GM23248 (cell line): ENCODE results near the gene SLC4A5. TPM values are rescaled to one million over a fixed set of nuclear protein-coding genes. Genes with fewer than 3 reads are reported as not detected.

ENCODE experiments used
- DNase-seq: peaks from one replicate; pipeline ENCODE4 v3.0.0-alpha.2; 2015
- H2AFZ ChIP-seq: fragments of 200-600 bp; sonication (generic); 2 replicates; pipeline ENCODE4 v1.6.1; 2016; ENCODE audit warnings: antibody characterized with exemption
- H3F3A ChIP-seq: fragments of 200-600 bp; sonication (generic); 2 replicates; pipeline ENCODE4 v1.6.1; 2016; ENCODE audit warnings: mild to moderate bottlenecking, antibody characterized with exemption, mixed run types; ENCODE audit not compliant: insufficient read depth
- H3K27ac ChIP-seq: fragments of 200-600 bp; sonication (generic); 2 replicates; pipeline ENCODE4 v1.5.1; 2016; ENCODE audit warnings: mild to moderate bottlenecking
- H3K27me3 ChIP-seq: fragments of 200-600 bp; sonication (generic); replicated peaks from 2 replicates; pipeline ENCODE4 v1.6.1; 2016; ENCODE audit warnings: mild to moderate bottlenecking; ENCODE audit not compliant: insufficient read depth
- H3K36me3 ChIP-seq: fragments of 200-600 bp; sonication (generic); 2 replicates; pipeline ENCODE4 v1.6.1; 2016; ENCODE audit warnings: low read depth, mild to moderate bottlenecking
- H3K4me1 ChIP-seq: fragments of 200-600 bp; sonication (generic); 2 replicates; pipeline ENCODE4 v1.6.1; 2016; ENCODE audit warnings: mild to moderate bottlenecking; ENCODE audit not compliant: insufficient read depth
- H3K4me2 ChIP-seq: fragments of 200-600 bp; sonication (generic); one replicate; pipeline ENCODE4 v1.6.1; 2016; ENCODE audit warnings: mild to moderate bottlenecking; ENCODE audit not compliant: unreplicated experiment
- H3K4me3 ChIP-seq: fragments of 200-600 bp; sonication (generic); 2 replicates; pipeline ENCODE4 v1.5.1; 2016; ENCODE audit warnings: mild to moderate bottlenecking
- H3K79me2 ChIP-seq: fragments of 200-600 bp; sonication (generic); 2 replicates; pipeline ENCODE4 v1.6.1; 2016; ENCODE audit warnings: mild to moderate bottlenecking; ENCODE audit not compliant: insufficient read depth
- H3K9ac ChIP-seq: fragments of 200-600 bp; sonication (generic); 2 replicates; pipeline ENCODE4 v1.6.1; 2016; ENCODE audit warnings: mild to moderate bottlenecking
- H3K9me2 ChIP-seq: fragments of 200-600 bp; sonication (generic); 2 replicates; pipeline ENCODE4 v1.6.1; 2016; ENCODE audit warnings: mixed run types, mild to moderate bottlenecking, moderate library complexity; ENCODE audit not compliant: insufficient read depth
- H3K9me3 ChIP-seq: fragments of 200-600 bp; sonication (generic); one replicate; pipeline ENCODE4 v1.6.1; 2017; ENCODE audit warnings: low read depth
- H4K20me1 ChIP-seq: fragments of 200-600 bp; sonication (generic); 2 replicates; pipeline ENCODE4 v1.6.0; 2016; ENCODE audit not compliant: insufficient read depth
- EZH2 ChIP-seq: fragments of 200-600 bp; sonication (generic); IDR thresholded peaks from 2 replicates; pipeline ENCODE4 v1.6.1; 2018; ENCODE audit warnings: antibody characterized with exemption, mild to moderate bottlenecking; ENCODE audit not compliant: insufficient read depth, poor library complexity, severe bottlenecking
- EZH2phosphoT487 ChIP-seq: fragments of 200-600 bp; sonication (generic); IDR thresholded peaks from 2 replicates; pipeline ENCODE4 v1.6.1; 2018; ENCODE audit warnings: antibody characterized with exemption, moderate library complexity, mild to moderate bottlenecking, low read depth; ENCODE audit not compliant: insufficient read depth
- WGBS, 2 experiments: methylation state at CpG; one replicate each; pipeline ENCODE4 v1.1.6; 2015 to 2017; ENCODE audit warnings: low lambda C conversion rate in 2 of 2, low coverage in 1 of 2; ENCODE audit errors: missing lambda C conversion rate in 2 of 2; 5-methylcytosine and 5-hydroxymethylcytosine counted together
- in situ Hi-C: fragments of 300-500 bp; cut with MboI; formaldehyde crosslinking; loops from 2 replicates; pipeline ENCODE4 v1.15.0; 2020
- polyA plus RNA-seq: library from polyadenylated mRNA; unstranded; fragments of >200 nt; fragmentation: Nextera tagmentation; extraction: Ambion mirVana; gene quantifications from 2 replicates; pipeline ENCODE4 v1.2.1, GENCODE V29; 2016
- small RNA-seq: library from RNA; depleted of rRNA; stranded (forward); fragments of <200 nt; gene quantifications from one replicate; pipeline ENCODE3, GENCODE V24; 2014; ENCODE audit warnings: low read depth, low replicate concordance
- total RNA-seq: library from RNA; depleted of rRNA; stranded (reverse); fragments of >200 nt; shearing (Covaris generic); gene quantifications from 2 replicates; pipeline ENCODE4 v1.2.3, GENCODE V29; 2014; rRNA removed

SLC4A5 gene
- total and polyA plus RNA-seq, 2 experiments from 2014 or later, result 0.32 to 0.35 TPM

DNA sequence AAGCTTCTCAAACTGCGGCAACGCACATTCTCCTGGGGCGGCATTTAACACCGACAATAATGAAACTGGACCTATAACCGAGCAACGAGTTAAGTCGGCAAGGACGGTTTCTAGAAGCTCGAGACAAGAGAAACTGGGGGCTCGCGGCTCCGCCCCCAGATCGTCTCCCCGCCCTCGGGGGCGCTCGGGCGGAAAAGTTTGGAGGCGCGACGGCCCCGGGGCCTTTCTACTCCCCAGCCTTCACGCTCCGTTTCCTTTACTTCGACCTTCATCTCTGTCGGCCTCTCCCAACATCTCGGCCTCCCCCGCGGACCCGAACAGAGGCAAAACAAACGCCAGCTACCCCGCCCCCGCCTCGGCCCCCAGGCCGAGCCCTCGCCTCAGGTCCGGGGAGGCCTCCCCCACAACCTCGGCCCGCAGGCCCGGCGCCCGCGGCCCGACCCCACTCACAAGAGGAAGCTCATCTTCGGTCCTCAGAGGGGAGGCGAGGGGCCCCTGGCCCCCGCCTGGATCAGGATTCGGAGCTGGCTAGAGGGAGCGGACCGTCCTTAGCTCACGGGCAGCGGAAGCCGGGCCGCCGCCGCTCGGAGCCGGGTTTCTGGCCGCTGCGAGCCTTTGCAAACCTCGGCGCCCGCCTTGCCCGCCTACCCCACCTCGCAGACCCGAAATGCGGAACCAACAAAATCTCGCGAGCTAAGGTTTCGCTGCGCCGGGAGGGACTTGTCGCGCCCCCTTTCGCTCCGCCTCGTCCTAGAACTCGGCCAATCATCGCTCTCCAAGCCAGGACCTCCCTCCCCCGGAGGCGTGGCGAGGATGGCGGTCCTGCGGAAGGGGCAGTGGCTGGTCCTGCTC lies 164.8 kb downstream of the SLC4A5 start, which contains the start of gene MOB1A:
Gene MOB1A (minus strand): TSS at position 669 of the 852 bp plus-strand sequence. CDS start 205 bp downstream, at position 464.
- no peaks in the 10 kb centered on the region for H3K27me3 ChIP-seq
- 1% methylated on average over 73 to 83 of the region's 84 CpGs for WGBS, 2 experiments
- peak within 1 kb of the TSS; percentile 83 for H2AFZ ChIP-seq
- peak within 1 kb of the TSS; percentile 95 for H3K9ac ChIP-seq
- no peaks in the 10 kb centered on the region for H3K9me2 ChIP-seq
- in situ Hi-C loops, result no loop called here
- no peaks in the 10 kb centered on the region for H4K20me1 ChIP-seq
- peak within 1 kb of the TSS; percentile 89 for H3K4me3 ChIP-seq
- TF ChIP-seq EZH2, result no peak
- no peak for TF ChIP-seq EZH2phosphoT487
- H3K4me1 ChIP-seq, result peaks cover 10% of the 10 kb centered on the region; the same call in 1 of the 2 replicates
- no peaks in the 10 kb centered on the region for H3K36me3 ChIP-seq
- peaks cover 49% of the 10 kb centered on the region for H3K79me2 ChIP-seq
- no peaks in the 10 kb centered on the region for H3K9me3 ChIP-seq
- peaks cover 18% of the 10 kb centered on the region for H3F3A ChIP-seq
- peak within 1 kb of the TSS; percentile 86 for H3K27ac ChIP-seq
- peak within 1 kb of the TSS; percentile 84 for H3K4me2 ChIP-seq
- DNase-seq, result peak; percentile 100

DNA sequence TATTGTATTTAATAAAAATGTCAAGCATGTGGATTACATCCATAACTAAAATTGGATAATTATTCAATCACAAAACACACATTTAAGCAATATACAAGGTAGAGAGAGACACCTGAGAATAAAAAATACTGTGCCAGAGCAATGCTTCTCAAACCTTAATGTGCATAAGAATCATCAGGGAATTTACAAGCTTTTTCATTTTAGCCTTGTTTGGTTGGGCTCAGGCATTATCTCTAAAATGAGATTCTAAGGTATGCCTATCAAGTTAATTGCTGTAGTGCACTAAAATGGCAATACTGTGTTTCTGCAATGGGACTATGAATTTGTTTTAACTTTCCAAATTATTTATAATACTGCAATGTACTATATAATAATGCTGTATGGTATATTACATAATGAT lies 165.5 kb downstream of the SLC4A5 start:
- peaks cover 18% of the 10 kb centered on the region for H3F3A ChIP-seq
- H3K79me2 ChIP-seq, result peaks cover 56% of the 10 kb centered on the region
- H3K36me3 ChIP-seq, result no peaks in the 10 kb centered on the region
- peaks cover 10% of the 10 kb centered on the region; the same call in 1 of the 2 replicates for H3K4me1 ChIP-seq
- no peaks in the 10 kb centered on the region for H3K9me3 ChIP-seq
- H4K20me1 ChIP-seq, result peaks cover under 1% of the 10 kb centered on the region; the same call in 1 of the 2 replicates
- TF ChIP-seq EZH2, result no peak
- TF ChIP-seq EZH2phosphoT487, result no peak
- peak overlapping the region; percentile 89 for H3K4me3 ChIP-seq
- peak overlapping the region; percentile 84 for H3K4me2 ChIP-seq
- in situ Hi-C loops, result no loop called here
- H3K9me2 ChIP-seq, result no peaks in the 10 kb centered on the region
- H3K9ac ChIP-seq, result peak overlapping the region; percentile 95
- peak overlapping the region; percentile 86 for H3K27ac ChIP-seq
- H3K27me3 ChIP-seq, result no peaks in the 10 kb centered on the region
- DNase-seq, result peak; percentile 14
- H2AFZ ChIP-seq, result peak overlapping the region; percentile 83

DNA sequence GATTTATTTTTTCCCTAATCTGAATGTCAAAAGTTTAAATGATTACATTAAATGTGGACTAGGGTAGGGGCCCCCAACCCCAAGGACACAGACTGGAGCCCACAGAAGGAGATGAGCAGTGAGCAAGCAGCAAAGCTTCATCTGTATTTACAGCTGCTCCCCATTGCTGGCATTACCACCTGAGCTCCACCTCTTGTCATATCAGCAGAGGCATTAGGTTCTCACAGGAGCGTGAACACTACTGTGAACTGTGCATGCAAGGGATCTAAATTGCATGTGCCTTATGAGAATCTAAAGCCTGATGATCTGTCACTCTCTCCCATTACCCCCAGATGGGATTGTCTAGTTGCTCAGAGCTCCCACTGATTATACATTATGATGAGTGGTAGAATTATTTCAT lies 168.3 kb downstream of the SLC4A5 start:
- no peak for DNase-seq
- H3F3A ChIP-seq, result peaks cover 18% of the 10 kb centered on the region
- no peak overlapping the region for H3K27ac ChIP-seq
- no peak overlapping the region for H3K4me2 ChIP-seq
- H3K9me3 ChIP-seq, result no peaks in the 10 kb centered on the region
- H3K4me3 ChIP-seq, result no peak overlapping the region
- no peak overlapping the region for H3K9ac ChIP-seq
- H3K27me3 ChIP-seq, result no peaks in the 10 kb centered on the region
- TF ChIP-seq EZH2 (no peak), EZH2phosphoT487 (no peak)
- peaks cover 84% of the 10 kb centered on the region for H3K79me2 ChIP-seq
- peaks cover 13% of the 10 kb centered on the region for H3K36me3 ChIP-seq
- no peaks in the 10 kb centered on the region for H3K9me2 ChIP-seq
- peaks cover 5% of the 10 kb centered on the region; the same call in 1 of the 2 replicates for H4K20me1 ChIP-seq
- H3K4me1 ChIP-seq, result peaks cover 10% of the 10 kb centered on the region; the same call in 1 of the 2 replicates
- WGBS, 2 experiments, result 100% methylated on average over 1 of the region's 1 CpG
- in situ Hi-C loops, result no loop called here
- H2AFZ ChIP-seq, result no peak overlapping the region

DNA sequence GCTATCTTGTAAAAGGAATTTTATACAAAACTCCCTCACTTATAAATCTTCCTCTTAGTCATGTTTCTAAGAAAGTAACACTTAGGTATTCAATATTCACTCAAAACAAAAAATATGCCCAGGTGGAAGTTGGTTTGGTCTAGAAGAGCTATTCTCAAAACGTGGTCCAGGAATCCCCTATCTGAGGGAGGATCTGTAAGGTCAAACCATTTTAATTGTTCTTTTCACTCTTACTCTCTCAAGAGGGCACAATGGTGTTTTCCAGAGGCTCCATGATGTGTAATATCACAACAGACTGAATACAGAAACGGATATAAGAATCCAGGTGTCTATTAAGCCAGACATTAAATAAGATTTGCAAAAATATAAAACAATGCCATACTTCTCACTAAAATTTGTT lies 174.5 kb downstream of the SLC4A5 start:
- H3K9ac ChIP-seq, result no peak overlapping the region

More for the DNA sequence above, 174.5 kb downstream of the SLC4A5 start:
- Histone ChIP-seq H3K4me1 (no peaks in the 10 kb centered on the region), H3K27ac (no peak overlapping the region), H3K9me3 (no peaks in the 10 kb centered on the region), H3F3A (no peaks in the 10 kb centered on the region), H4K20me1 (peaks cover 5% of the 10 kb centered on the region; the same call in 1 of the 2 replicates), H3K4me2 (no peak overlapping the region), H3K27me3 (no peaks in the 10 kb centered on the region), H3K9me2 (no peaks in the 10 kb centered on the region), H3K4me3 (no peak overlapping the region), H3K36me3 (peaks cover 66% of the 10 kb centered on the region), H2AFZ (no peak overlapping the region), H3K79me2 (peaks cover 97% of the 10 kb centered on the region)
- TF ChIP-seq EZH2phosphoT487 (no peak), EZH2 (no peak)
- DNase-seq, result no peak
- in situ Hi-C loops, result no loop called here
- WGBS, 2 experiments, result 58 to 62% methylated on average over 2 of the region's 2 CpGs

Small RNA genes within 50 kb of the gene (small RNA-seq; reads per million reads assigned to genes)
- gene RNU6-542P (not detected), gene TAF13P2 (not detected)

Other genes with a start within 250 kb of the SLC4A5 start
- 46.2 and 63.7 TPM in 2 replicates for gene BOLA3, start 195.5 kb downstream of the SLC4A5 start, total RNA-seq
- gene BOLA3, start 195.5 kb downstream of the SLC4A5 start, polyA plus RNA-seq, result 104 and 109 TPM in 2 replicates
- gene MOB1A, start 164.5 kb downstream of the SLC4A5 start, total RNA-seq, result 120 and 139 TPM in 2 replicates
- gene MOB1A, start 164.5 kb downstream of the SLC4A5 start, polyA plus RNA-seq, result 92.2 and 105 TPM in 2 replicates
- 211 and 215 TPM in 2 replicates for gene MTHFD2, start 144.8 kb downstream of the SLC4A5 start, total RNA-seq
- 139 and 144 TPM in 2 replicates for gene MTHFD2, start 144.8 kb downstream of the SLC4A5 start, polyA plus RNA-seq
- 172 and 176 TPM in 2 replicates for gene DCTN1, start 36.9 kb upstream of the SLC4A5 start, total RNA-seq
- gene DCTN1, start 36.9 kb upstream of the SLC4A5 start, polyA plus RNA-seq, result 169 and 171 TPM in 2 replicates
- gene C2orf81, start 78.2 kb upstream of the SLC4A5 start, total RNA-seq, result 1.6 and 3.5 TPM in 2 replicates
- 6.0 TPM in 2 replicates for gene C2orf81, start 78.2 kb upstream of the SLC4A5 start, polyA plus RNA-seq
- 33.4 and 45.0 TPM in 2 replicates for gene WDR54, start 78.3 kb upstream of the SLC4A5 start, total RNA-seq
- gene WDR54, start 78.3 kb upstream of the SLC4A5 start, polyA plus RNA-seq, result 50.8 and 53.3 TPM in 2 replicates
- gene RTKN, start 98.5 kb upstream of the SLC4A5 start, total RNA-seq, result 13.5 and 17.5 TPM in 2 replicates
- 13.0 and 14.5 TPM in 2 replicates for gene RTKN, start 98.5 kb upstream of the SLC4A5 start, polyA plus RNA-seq
- gene INO80B, start 111.7 kb upstream of the SLC4A5 start, total RNA-seq, result 10.9 and 32.5 TPM in 2 replicates
- 3.8 and 4.9 TPM in 2 replicates for gene INO80B, start 111.7 kb upstream of the SLC4A5 start, polyA plus RNA-seq
- 37.9 and 58.7 TPM in 2 replicates for gene WBP1, start 115.0 kb upstream of the SLC4A5 start, total RNA-seq
- 42.4 and 47.1 TPM in 2 replicates for gene WBP1, start 115.0 kb upstream of the SLC4A5 start, polyA plus RNA-seq
- 55.7 and 58.6 TPM in 2 replicates for gene MOGS, start 122.0 kb upstream of the SLC4A5 start, total RNA-seq
- 14.5 and 16.8 TPM in 2 replicates for gene MOGS, start 122.0 kb upstream of the SLC4A5 start, polyA plus RNA-seq
- gene MRPL53, start 129.3 kb upstream of the SLC4A5 start, total RNA-seq, result 14.8 and 18.5 TPM in 2 replicates
- gene MRPL53, start 129.3 kb upstream of the SLC4A5 start, polyA plus RNA-seq, result 69.2 and 71.0 TPM in 2 replicates
- 5.1 and 12.8 TPM in 2 replicates for gene CCDC142, start 139.6 kb upstream of the SLC4A5 start, total RNA-seq
- 6.4 and 6.8 TPM in 2 replicates for gene CCDC142, start 139.6 kb upstream of the SLC4A5 start, polyA plus RNA-seq
- gene TTC31, start 139.7 kb upstream of the SLC4A5 start, total RNA-seq, result 15.9 and 17.7 TPM in 2 replicates
- 14.2 and 20.4 TPM in 2 replicates for gene TTC31, start 139.7 kb upstream of the SLC4A5 start, polyA plus RNA-seq
- gene LBX2, start 156.2 kb upstream of the SLC4A5 start, total RNA-seq, result 0.38 and 4.6 TPM in 2 replicates
- 0.87 and 1.1 TPM in 2 replicates for gene LBX2, start 156.2 kb upstream of the SLC4A5 start, polyA plus RNA-seq
- gene PCGF1, start 164.3 kb upstream of the SLC4A5 start, total RNA-seq, result 15.6 and 24.1 TPM in 2 replicates
- 23.5 and 24.8 TPM in 2 replicates for gene PCGF1, start 164.3 kb upstream of the SLC4A5 start, polyA plus RNA-seq
- not detected in 2 replicates for gene TLX2, start 171.0 kb upstream of the SLC4A5 start, total RNA-seq
- not detected in 2 replicates for gene TLX2, start 171.0 kb upstream of the SLC4A5 start, polyA plus RNA-seq
- gene DQX1, start 182.8 kb upstream of the SLC4A5 start, total RNA-seq, result not detected in 2 replicates
- not detected in 2 replicates for gene DQX1, start 182.8 kb upstream of the SLC4A5 start, polyA plus RNA-seq
- gene AUP1, start 186.3 kb upstream of the SLC4A5 start, total RNA-seq, result 114 and 119 TPM in 2 replicates
- 119 and 122 TPM in 2 replicates for gene AUP1, start 186.3 kb upstream of the SLC4A5 start, polyA plus RNA-seq
- 23.0 and 35.2 TPM in 2 replicates for gene HTRA2, start 186.5 kb upstream of the SLC4A5 start, total RNA-seq
- gene HTRA2, start 186.5 kb upstream of the SLC4A5 start, polyA plus RNA-seq, result 33.6 and 34.0 TPM in 2 replicates
- gene LOXL3, start 210.5 kb upstream of the SLC4A5 start, total RNA-seq, result 52.4 and 56.9 TPM in 2 replicates
- gene LOXL3, start 210.5 kb upstream of the SLC4A5 start, polyA plus RNA-seq, result 55.2 and 57.2 TPM in 2 replicates
- 32.2 and 40.3 TPM in 2 replicates for gene DOK1, start 211.3 kb upstream of the SLC4A5 start, total RNA-seq
- 32.6 and 36.2 TPM in 2 replicates for gene DOK1, start 211.3 kb upstream of the SLC4A5 start, polyA plus RNA-seq